HG03558 (cell line): ENCODE data around the gene ZDHHC1.

Experiments used
- ATAC-seq: cut with Tn5 transposase; IDR thresholded peaks from one replicate; pipeline ENCODE4 v1.9.1; 2021; ENCODE audit warnings: moderate number of reproducible peaks; ENCODE audit not compliant: unreplicated experiment; ENCODE audit errors: extremely low read depth

Gene ZDHHC1

GRCh38 chr16:67396159-67397035 lies 19.9 kb downstream of the ZDHHC1 start:
- ATAC-seq, result no peak

- no peak for ATAC-seq
These were observed 20.7 kb downstream of the ZDHHC1 start for GRCh38 chr16:67395458-67396158.

- no peak for ATAC-seq
These were observed 21.2 kb downstream of the ZDHHC1 start for GRCh38 chr16:67395105-67395457.

DNA sequence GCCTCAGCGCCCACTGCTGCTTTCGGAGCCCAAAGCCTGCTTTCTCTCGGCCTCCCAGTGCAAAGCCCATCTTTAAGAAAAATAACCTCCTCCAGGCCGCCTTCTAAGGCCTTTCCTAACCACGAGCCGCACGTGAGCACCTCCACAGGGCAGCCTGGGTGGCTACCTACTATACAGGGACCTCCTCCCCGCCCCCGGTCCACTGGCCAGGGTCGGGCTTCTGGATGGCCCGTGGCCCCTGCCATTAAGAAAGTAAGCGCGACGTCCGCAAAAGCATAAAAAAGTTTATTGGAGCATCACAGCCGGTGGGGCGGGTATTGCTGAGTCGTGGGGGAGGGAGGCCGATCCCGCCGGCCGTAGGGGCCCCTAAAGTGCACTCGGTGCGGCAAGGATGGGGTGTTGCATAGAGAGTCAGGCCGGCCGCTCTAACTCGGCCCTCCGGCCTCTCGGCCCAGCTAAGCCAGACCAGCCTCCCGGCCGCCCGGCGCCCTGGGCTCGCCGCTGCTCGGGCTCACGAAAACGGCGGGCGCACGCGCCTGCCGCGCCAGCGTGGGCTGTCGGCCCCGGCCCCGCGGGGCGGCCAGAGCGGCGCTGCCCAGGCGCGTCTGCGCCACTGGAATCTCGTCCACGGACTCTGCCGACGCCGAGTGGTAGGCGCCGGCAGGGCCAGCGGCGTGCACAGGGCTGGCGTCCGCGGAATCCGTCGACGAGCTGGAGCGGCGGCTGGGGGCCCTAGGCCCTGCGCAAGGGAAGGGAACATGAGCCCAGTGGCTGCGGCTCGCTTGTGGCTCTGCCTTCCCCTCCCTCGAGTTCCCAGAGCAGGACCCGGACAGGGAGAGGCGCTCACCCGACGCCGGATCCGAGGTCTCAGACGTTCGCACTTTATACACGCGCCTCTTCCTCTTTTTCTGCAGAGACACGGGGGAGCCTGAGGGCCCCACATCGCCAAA lies 21.8 kb downstream of the ZDHHC1 start:
- ATAC-seq, result no peak

- ATAC-seq, result no peak
These were observed 22.5 kb downstream of the ZDHHC1 start for GRCh38 chr16:67393788-67394154.

DNA sequence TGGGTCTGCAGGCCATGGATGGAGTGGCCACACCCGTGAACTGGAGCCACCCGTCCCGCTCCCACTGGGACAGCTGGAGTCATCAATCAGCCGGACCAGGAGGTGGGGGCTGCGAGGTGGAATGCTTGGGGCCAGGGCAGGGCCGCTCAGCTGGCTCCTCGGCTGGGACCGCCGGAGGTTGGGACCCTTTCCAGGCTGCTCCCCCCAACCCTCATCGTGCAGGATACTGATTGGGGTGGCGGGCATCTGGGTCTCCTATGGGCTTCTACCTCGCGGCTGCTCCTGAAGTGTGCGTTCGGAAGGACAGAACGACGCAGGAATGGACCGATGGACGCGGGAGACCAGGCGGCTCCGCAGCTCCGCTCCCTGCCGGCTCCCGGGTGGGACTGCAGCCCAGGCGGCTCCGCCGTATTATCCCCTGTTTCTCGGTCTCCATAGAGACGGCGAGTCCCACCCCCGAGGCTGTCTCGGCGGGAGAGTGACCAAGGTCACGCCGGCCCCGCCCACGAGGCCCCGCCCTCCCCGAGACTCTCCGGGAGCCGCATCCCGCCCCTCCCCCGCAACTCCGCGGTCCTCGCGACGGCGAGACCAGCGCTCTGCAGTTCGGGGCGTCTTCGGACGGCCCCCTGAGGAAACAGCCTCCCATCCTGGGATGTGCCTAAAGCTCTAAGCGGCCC lies 23.0 kb downstream of the ZDHHC1 start, which contains the start of gene TPPP3:
TSS of gene TPPP3 (minus strand) at position 388 of the 677 bp plus-strand sequence. CDS start 2,387 bp downstream, outside the sequence.
- no peak for ATAC-seq

- ATAC-seq, result no peak
These were observed 23.8 kb downstream of the ZDHHC1 start for GRCh38 chr16:67392301-67393059.

DNA sequence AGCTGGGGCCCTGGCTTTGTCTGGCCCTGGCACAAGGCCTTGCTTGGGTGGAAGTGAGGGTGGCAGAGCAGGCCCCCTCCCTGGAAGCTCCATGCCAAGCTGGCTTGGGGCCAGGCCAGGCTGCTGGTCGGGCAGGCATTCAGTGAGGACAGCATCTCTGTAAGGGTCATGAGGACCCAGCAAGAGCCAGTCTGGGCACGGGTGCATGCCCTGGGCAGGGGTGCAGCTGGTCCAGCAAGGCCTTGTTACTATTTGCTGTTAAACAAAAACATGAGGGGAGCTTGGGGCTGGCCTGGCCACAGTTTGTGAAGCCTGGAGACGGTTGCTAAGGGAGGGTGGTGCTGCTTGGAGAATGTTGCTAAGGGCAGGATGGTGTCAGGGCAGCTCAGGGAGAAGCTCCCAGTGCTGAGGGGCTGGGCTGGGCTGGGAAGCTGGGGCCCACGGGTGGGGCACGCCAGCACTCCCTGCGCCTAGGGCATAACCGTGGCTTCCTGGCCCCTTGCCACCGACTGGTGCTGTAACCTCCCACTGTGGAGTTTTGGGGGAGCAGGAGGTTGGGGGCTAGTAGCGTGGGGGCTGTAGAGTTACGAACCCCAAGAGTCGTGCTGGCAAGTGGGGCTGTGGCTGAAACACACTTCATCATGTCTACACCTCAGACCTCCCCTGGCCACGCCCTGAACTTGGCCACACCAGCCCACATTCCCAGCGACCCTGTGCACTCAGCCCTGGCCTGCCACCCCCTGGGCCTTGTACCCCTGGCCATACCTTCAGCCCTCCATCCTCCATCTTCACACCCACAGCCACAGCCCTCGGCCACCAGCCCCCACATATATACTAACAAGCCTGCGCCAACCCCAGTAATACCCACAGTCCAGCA lies 24.6 kb downstream of the ZDHHC1 start:
- ATAC-seq, result no peak

- no peak for ATAC-seq
These were observed 25.4 kb downstream of the ZDHHC1 start for GRCh38 chr16:67390816-67391423.

DNA sequence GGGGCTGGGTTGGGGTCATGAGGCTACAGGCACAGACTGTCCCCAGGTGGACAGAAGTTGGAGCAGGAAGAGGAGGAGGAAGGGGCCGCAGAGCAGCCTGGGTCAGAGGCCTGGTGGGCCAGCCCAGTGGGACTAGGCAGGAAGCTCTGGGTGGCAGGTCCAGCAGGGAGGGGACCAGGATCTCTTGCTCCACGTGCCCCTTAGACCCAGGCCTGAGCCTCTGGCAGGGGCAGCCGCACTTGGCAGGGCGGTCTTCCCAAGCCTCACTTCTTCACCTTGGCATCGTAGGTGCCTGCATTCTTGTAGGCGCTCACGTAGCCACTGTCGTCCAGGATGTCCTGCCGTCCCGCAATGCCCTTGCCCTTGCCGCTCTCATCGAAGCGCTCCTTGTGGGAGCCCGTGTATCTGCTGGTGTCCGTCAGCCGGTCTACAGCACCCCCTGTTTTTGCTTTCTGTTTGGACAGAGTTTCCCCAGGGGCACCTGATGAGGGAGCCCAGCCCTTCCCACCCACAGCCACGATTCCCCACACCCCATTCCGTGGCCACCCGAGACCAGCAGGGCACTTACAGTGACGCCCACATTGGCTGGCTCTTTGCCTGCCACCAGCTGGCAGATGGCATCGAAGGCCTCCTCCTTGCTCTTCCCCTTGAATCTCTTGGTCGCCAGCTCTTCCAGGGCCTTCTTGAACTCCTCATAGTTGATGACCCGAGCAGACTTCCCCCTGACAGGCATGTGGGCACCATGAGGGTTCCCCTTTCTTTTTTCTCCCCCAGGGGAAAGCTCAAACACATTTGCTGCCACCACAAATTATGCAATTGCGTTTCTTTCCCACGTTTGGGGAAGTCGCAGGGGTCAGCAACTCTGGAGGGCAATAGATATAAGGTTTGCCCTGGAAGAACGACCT lies 26.1 kb downstream of the ZDHHC1 start:
- no peak for ATAC-seq

DNA sequence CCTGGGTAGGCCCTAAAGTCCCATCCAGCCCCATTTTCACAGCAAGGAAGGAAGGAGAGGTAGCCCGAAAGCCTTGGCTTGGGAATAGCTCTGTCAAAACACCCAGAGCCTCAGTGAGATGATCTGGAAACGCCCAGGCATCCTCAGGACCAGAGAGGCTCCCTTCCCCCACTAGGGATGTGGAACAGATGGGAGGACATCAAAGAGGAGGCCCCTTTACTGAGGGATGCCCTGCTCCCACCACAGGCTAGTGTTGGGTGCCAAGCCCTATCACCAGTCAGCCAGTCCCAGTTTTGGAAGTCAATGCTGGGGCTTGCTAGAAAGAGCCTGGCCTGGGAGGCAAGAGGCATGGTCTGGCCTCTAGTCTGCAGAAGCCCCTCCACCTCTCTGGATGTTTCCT lies 27.7 kb downstream of the ZDHHC1 start:
- no peak for ATAC-seq

DNA sequence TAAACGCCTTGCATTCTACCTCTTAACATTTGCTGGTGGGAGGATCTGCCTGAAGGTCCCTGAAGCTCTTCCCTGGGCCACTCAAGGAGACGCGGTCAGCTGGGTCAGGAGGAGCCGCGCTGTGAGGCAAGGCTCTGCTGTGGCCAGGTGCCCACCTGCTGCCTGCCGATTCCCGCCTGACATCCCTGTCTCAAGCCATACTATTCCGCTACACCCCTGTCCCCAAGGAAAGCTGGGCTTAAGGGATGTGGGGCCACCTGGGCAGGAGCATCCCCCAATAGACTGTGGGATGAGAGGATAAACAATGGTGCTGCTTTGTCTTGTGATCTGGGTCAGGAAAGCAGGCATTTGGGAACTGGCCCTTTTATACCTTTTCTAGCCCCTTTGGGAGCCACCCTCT lies 28.1 kb downstream of the ZDHHC1 start:
- no peak for ATAC-seq

DNA sequence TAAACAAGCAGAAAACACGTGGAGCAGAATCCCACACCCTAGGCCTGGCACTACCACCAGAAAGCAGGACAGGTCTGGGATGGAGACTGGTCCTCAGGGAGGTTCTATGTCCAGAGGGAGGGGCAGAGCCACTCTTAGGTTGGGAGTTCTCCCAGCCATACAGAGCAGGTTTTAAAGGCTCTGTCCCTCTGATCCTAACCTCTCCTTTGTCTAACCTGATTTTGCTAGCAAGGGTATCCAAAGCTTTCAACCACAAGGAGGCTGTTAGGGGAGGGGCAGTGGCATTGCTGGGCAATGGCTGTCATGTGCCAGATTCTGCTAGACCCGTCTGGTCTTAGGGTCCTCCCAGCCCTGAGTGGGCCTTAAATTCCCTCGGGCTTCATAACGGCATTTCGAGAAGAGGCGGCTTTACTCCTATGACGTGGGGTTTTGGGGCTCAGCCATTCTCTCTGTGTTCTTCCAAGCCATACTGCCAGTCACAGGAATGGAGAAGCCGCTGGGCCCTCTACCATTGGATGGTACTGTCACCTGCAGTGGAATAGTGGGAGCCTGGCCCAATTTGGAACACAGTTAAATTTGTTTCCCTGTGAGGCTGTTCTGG lies 28.7 kb downstream of the ZDHHC1 start:
- ATAC-seq, result no peak

DNA sequence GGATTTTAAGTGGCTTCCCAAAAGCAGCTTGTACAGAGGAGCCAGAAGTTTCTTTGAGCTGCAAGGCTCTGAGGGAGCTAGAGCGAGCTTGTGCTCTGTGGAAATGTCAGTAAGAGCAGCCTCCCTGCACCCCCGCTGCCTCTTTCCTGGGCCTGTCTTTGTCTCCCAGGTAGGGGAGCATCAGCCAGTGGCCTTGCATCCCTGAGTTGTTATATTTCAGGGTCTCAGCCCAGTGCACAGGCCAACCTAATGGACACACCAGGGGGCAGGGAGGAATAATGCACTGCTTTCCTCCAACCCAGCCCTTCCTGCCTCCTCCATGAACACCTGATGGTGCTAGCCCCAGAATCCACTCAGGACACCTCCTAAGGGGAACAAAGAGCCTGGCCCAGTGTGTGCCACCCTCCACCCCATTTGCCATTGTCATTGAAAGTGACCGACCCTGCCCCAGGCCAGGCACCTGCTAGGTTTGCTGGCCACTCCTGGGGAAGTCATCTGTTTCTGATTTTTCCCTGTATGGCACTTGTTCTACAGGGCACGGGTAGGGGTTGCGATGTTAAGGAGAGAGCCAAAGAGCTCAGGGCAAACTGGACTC lies 29.3 kb downstream of the ZDHHC1 start:
- no peak for ATAC-seq

DNA sequence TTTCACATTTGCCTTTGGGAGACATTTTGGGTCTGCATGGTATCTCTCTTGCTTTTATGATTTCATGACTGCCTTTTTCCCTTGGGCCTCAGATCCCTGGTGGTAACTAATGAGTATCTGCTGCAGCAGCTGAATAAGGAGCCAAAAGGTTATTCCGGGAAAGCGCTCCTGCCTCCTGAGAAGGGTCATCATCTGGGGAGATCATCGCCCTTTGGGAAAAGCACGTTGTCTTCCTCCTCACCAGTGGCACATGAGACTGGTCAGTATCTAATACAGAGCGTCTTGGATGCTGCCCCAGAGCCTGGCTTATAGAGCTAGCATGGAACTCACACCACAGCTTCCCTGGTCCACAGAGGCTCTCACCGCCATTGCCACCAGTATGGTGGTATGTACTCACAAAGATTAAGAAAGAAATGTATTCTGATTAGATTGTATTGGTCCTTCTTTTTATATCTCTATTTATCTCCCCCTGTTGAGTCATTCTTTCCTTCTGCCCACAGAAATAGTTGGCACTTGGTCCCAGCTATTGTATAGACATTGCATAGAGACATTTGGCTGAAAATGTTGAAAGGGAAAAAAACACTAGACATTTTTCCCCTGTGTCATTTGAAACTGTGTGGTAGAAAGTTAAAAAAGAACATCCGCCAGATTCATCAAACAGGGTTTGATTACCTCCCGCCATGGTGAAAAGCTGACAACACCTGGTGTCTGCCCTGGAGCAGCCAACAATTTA lies 31.3 kb downstream of the ZDHHC1 start:
- no peak for ATAC-seq

DNA sequence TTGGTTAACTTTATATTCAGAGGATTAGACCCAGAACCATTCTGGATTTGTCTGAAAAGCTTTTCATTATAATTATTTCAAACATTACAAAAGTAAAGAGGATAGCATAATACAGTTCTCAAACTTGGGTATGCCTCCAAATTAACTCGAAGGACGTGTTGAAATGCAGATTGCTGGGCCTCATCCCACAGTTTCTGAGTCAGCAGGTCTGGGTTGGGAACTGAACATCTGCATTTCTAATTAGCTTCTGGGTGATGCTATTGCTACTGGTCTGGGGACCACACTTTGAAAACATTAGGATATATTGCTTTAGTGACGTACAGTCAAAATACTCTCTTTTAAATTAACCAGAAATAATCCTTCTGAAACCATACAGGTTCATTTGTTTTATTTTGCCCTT lies 33.0 kb downstream of the ZDHHC1 start:
- ATAC-seq, result no peak
